Measurements from ENCODE around the gene MT1B.
A peak's percentile ranks its signal among the peaks of the same experiment; 100 is the strongest.

DNA sequence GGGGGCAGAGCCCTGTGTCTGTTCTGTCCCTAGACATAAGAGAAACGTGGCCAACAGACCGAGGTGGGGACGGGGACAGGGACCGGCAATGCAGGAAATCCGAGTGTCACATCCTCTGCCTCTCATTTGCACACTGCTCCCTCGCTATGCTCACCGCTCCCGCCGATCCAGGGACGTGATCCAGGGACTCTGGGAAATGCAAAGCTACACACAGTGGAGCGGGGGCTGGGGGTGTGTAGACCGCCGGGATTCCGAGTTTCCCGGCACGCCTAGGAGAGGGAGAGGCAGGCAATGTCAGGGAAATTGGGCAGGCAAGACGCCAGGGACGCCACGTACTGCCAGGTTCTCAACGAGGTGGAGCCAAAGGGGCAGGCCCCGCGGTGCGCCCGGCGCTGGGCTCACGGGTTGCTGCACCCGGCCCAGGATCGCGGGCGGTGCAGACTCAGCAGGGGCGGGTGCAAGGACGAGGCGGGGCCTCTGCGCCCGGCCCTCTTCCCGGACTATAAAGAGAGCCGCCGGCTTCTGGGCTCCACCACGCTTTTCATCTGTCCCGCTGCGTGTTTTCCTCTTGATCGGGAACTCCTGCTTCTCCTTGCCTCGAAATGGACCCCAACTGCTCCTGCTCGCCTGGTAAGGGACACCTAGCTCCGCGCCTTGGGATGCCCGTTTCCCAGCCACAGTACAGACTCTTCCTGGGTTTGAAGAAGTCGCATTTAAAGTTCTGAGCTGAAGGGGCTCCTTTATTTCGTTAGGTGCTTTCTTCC lies 30.4 kb downstream of the MT1B start, which contains the start of gene MT1X:
- TF ChIP-seq POLR2A (IDR thresholded peaks at IDR 0.05) (peak; percentile 93), EP300 (IDR thresholded peaks at IDR 0.05) (peak in 3 of 4 donors; percentile 67 to 88 (median 88)), POLR2AphosphoS5 (IDR thresholded peaks at IDR 0.05) (peak in 3 of 4 donors; percentile 97 to 99 (median 97))
- TF ChIP-seq, protein P1, sequence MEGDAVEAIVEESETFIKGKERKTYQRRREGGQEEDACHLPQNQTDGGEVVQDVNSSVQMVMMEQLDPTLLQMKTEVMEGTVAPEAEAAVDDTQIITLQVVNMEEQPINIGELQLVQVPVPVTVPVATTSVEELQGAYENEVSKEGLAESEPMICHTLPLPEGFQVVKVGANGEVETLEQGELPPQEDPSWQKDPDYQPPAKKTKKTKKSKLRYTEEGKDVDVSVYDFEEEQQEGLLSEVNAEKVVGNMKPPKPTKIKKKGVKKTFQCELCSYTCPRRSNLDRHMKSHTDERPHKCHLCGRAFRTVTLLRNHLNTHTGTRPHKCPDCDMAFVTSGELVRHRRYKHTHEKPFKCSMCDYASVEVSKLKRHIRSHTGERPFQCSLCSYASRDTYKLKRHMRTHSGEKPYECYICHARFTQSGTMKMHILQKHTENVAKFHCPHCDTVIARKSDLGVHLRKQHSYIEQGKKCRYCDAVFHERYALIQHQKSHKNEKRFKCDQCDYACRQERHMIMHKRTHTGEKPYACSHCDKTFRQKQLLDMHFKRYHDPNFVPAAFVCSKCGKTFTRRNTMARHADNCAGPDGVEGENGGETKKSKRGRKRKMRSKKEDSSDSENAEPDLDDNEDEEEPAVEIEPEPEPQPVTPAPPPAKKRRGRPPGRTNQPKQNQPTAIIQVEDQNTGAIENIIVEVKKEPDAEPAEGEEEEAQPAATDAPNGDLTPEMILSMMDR (IDR thresholded peaks at IDR 0.05) = no peak

Measured in sigmoid colon (tissue), 4 donors.